Measurements from ENCODE around the gene RFX8.

- TF ChIP-seq CTCF (IDR thresholded peaks at IDR 0.05), result no peak
- TF ChIP-seq POLR2A (IDR thresholded peaks at IDR 0.05), result no peak
- no peak for TF ChIP-seq POLR2AphosphoS5 (IDR thresholded peaks at IDR 0.05)
Measured at GRCh38 chr2:101379091-101379490, 95.8 kb downstream of the RFX8 start.
